ENCODE data around the gene SH3BGR.

SH3BGR gene

GRCh38 chr21:39515684-39516472 is 64.1 kb downstream of the SH3BGR start:
- TF ChIP-seq CTCF (conservative IDR thresholded peaks at IDR 0.05; ENCODE audit: low read depth, low read length), result no peak
- Histone ChIP-seq H3K4me2 (no peak overlapping the region), H2AFZ (ENCODE audit: low read depth) (no peak overlapping the region)

GRCh38 chr21:39518055-39518846 is 66.5 kb downstream of the SH3BGR start:
- H3K9ac ChIP-seq, result no peak overlapping the region
- no peaks in the 10 kb centered on the region for H4K20me1 ChIP-seq (ENCODE audit: insufficient read depth)
- no peak overlapping the region for H3K27ac ChIP-seq
- H3K79me2 ChIP-seq (ENCODE audit: insufficient read depth, low read depth), result no peaks in the 10 kb centered on the region
- no peaks in the 10 kb centered on the region for H3K36me3 ChIP-seq (ENCODE audit: insufficient read depth)
- no peaks in the 10 kb centered on the region for H3K4me1 ChIP-seq (ENCODE audit: low read depth, poor library complexity, severe bottlenecking)
- peak; percentile 98 for TF ChIP-seq CTCF (conservative IDR thresholded peaks at IDR 0.05; ENCODE audit: low read depth, low read length)
- no peaks in the 10 kb centered on the region for H3K27me3 ChIP-seq (ENCODE audit: insufficient read depth, low read depth)
- H3K4me3 ChIP-seq (IDR thresholded peaks at IDR 0.05; ENCODE audit: insufficient read depth, low read depth, low read length), result no peak overlapping the region
- H3K4me2 ChIP-seq, result no peak overlapping the region
- H2AFZ ChIP-seq (ENCODE audit: low read depth), result peak overlapping the region; percentile 14; the same call in 1 of the 2 replicates

More at GRCh38 chr21:39515684-39516472, 64.1 kb downstream of the SH3BGR start:
- Histone ChIP-seq H3K4me1 (ENCODE audit: low read depth, poor library complexity, severe bottlenecking) (no peaks in the 10 kb centered on the region), H3K36me3 (ENCODE audit: insufficient read depth) (no peaks in the 10 kb centered on the region), H3K27ac (no peak overlapping the region), H4K20me1 (ENCODE audit: insufficient read depth) (no peaks in the 10 kb centered on the region), H3K4me3 (IDR thresholded peaks at IDR 0.05; ENCODE audit: insufficient read depth, low read depth, low read length) (no peak overlapping the region), H3K9ac (no peak overlapping the region), H3K79me2 (ENCODE audit: insufficient read depth, low read depth) (no peaks in the 10 kb centered on the region), H3K27me3 (ENCODE audit: insufficient read depth, low read depth) (no peaks in the 10 kb centered on the region)

DNA sequence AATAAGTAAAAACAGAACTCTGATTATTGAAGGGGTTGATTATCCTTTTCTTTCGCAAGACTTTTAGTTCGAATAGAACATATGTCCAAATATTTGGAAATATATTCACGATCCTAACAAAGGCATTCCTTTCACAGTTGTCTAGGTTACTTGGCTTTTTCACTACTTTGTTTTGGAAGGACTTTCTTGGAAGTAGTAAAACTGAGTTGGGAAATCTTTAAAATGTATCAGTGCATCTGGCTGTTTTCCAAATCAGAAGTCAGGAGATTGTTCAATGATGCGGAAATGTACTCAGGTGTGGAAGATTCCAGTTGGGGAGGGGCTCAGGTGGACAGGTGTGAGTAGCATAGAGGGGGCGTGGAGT is 67.1 kb downstream of the SH3BGR start:
- Histone ChIP-seq H3K79me2 (ENCODE audit: insufficient read depth, low read depth) (no peaks in the 10 kb centered on the region), H4K20me1 (ENCODE audit: insufficient read depth) (no peaks in the 10 kb centered on the region), H3K27me3 (ENCODE audit: insufficient read depth, low read depth) (no peaks in the 10 kb centered on the region), H3K36me3 (ENCODE audit: insufficient read depth) (no peaks in the 10 kb centered on the region), H3K27ac (no peak overlapping the region), H3K4me2 (no peak overlapping the region), H3K4me3 (IDR thresholded peaks at IDR 0.05; ENCODE audit: insufficient read depth, low read depth, low read length) (no peak overlapping the region), H3K9ac (no peak overlapping the region), H3K4me1 (ENCODE audit: low read depth, poor library complexity, severe bottlenecking) (no peaks in the 10 kb centered on the region), H2AFZ (ENCODE audit: low read depth) (no peak overlapping the region)
- TF ChIP-seq CTCF (conservative IDR thresholded peaks at IDR 0.05; ENCODE audit: low read depth, low read length), result no peak

- H3K79me2 ChIP-seq (ENCODE audit: insufficient read depth, low read depth), result no peaks in the 10 kb centered on the region
- no peaks in the 10 kb centered on the region for H3K27me3 ChIP-seq (ENCODE audit: insufficient read depth, low read depth)
- no peaks in the 10 kb centered on the region for H3K36me3 ChIP-seq (ENCODE audit: insufficient read depth)
- H4K20me1 ChIP-seq (ENCODE audit: insufficient read depth), result no peaks in the 10 kb centered on the region
- no peak overlapping the region for H3K27ac ChIP-seq
- H3K9ac ChIP-seq, result no peak overlapping the region
- TF ChIP-seq CTCF (conservative IDR thresholded peaks at IDR 0.05; ENCODE audit: low read depth, low read length), result no peak
- no peak overlapping the region for H3K4me2 ChIP-seq
- H3K4me3 ChIP-seq (IDR thresholded peaks at IDR 0.05; ENCODE audit: insufficient read depth, low read depth, low read length), result no peak overlapping the region
- no peaks in the 10 kb centered on the region for H3K4me1 ChIP-seq (ENCODE audit: low read depth, poor library complexity, severe bottlenecking)
- H2AFZ ChIP-seq (ENCODE audit: low read depth), result no peak overlapping the region
These were observed 68.1 kb downstream of the SH3BGR start for GRCh38 chr21:39519835-39520234.

Measured in KMS-11 (cell line).